HepG2 (cell line): ENCODE measurements around the gene NDUFV1. TPM values are rescaled to one million over a fixed set of nuclear protein-coding genes. Genes with fewer than 3 reads are reported as not detected.

Experiments used
- HNF4A ChIP-seq: sonication (generic); formaldehyde crosslinking; IDR thresholded peaks from 2 replicates; pipeline ENCODE4 v1.4.0; 2020; ENCODE audit warnings: missing genetic modification reagents
- HNRNPLL ChIP-seq: fragments of 200-400 bp; formaldehyde crosslinking; IDR thresholded peaks from 2 replicates; pipeline ENCODE4 v1.6.1; 2017; ENCODE audit warnings: mild to moderate bottlenecking, low read depth, low read length; ENCODE audit not compliant: poor library complexity, severe bottlenecking
- KDM5B ChIP-seq: sonication (generic); formaldehyde crosslinking; IDR thresholded peaks from 2 replicates; pipeline ENCODE4 v1.4.0; 2020; ENCODE audit warnings: missing genetic modification reagents, mild to moderate bottlenecking, borderline replicate concordance
- RFX5 ChIP-seq: IDR thresholded peaks from 2 replicates; pipeline ENCODE4 v1.6.1; 2011; ENCODE audit warnings: low read depth, low read length, improper control_type of control experiment
- SMARCE1 ChIP-seq: fragments of 450-650 bp; IDR thresholded peaks from 2 replicates; pipeline ENCODE4 v1.6.1; 2017; ENCODE audit warnings: borderline replicate concordance
- SUZ12 ChIP-seq: fragments of 150-350 bp; IDR thresholded peaks from 2 replicates; pipeline ENCODE4 v1.6.1; 2014; ENCODE audit warnings: low read depth, low read length
- TEAD2 ChIP-seq: sonication (generic); formaldehyde crosslinking; IDR thresholded peaks from 2 replicates; pipeline ENCODE4 v1.9.0; 2021; ENCODE audit warnings: missing genetic modification reagents
- ZBTB20 ChIP-seq: sonication (generic); formaldehyde crosslinking; IDR thresholded peaks from 2 replicates; pipeline ENCODE4 v1.8.1; 2023; ENCODE audit warnings: missing genetic modification reagents, low read depth, mild to moderate bottlenecking, borderline replicate concordance
- ZBTB44 ChIP-seq: sonication (generic); formaldehyde crosslinking; IDR thresholded peaks from 2 replicates; pipeline ENCODE4 v1.4.0; 2020; ENCODE audit warnings: missing genetic modification reagents
- ZNF253 ChIP-seq: sonication (generic); formaldehyde crosslinking; IDR thresholded peaks from 2 replicates; pipeline ENCODE4 v1.8.0; 2022; ENCODE audit warnings: mild to moderate bottlenecking, missing genetic modification reagents, borderline replicate concordance
- ZNF451 ChIP-seq: sonication (generic); formaldehyde crosslinking; IDR thresholded peaks from 2 replicates; pipeline ENCODE4 v1.5.0; 2020; ENCODE audit warnings: mild to moderate bottlenecking, missing genetic modification reagents
- ZNF678 ChIP-seq: sonication (generic); formaldehyde crosslinking; IDR thresholded peaks from 2 replicates; pipeline ENCODE4 v1.4.0; 2020; ENCODE audit warnings: mild to moderate bottlenecking, missing genetic modification reagents
- ZNF749 ChIP-seq: sonication (generic); formaldehyde crosslinking; IDR thresholded peaks from 2 replicates; pipeline ENCODE4 v1.8.0; 2022; ENCODE audit warnings: mild to moderate bottlenecking, missing genetic modification reagents, moderate library complexity, borderline replicate concordance
- polyA plus RNA-seq, 8 experiments: library from polyadenylated mRNA; depleted of rRNA in 3 of 8; stranded (reverse) in 7 of 8; unstranded in 1 of 8; fragments of >200 nt; fragmentation: Illumina TruSeq in 4 of 8; extraction: Trizol in 4 of 8; gene quantifications; 2 replicates each; pipeline versions ENCODE4 v1.2.1 to v1.2.3, GENCODE V29; 2011 to 2016; ENCODE audit warnings: low read depth in 4 of 8, missing spikeins in 1 of 8, mixed read lengths in 1 of 8; ENCODE audit not compliant: insufficient read depth in 1 of 8
- total RNA-seq, 5 experiments: library from RNA; depleted of rRNA; stranded (reverse); fragments of >200 nt; fragmentation: Illumina TruSeq; extraction: Trizol; gene quantifications; 2 replicates each; pipeline ENCODE4 v1.2.3, GENCODE V29; 2016; ENCODE audit warnings: low read depth in 1 of 5
- TF ChIP-seq, protein P1 (sequence below): sonication (generic); formaldehyde crosslinking; IDR thresholded peaks from 2 replicates; pipeline ENCODE4 v1.5.0; 2020; ENCODE audit warnings: missing genetic modification reagents
- TF ChIP-seq, protein P2 (sequence below): IDR thresholded peaks from 2 replicates; pipeline ENCODE4 v1.6.1; 2012; ENCODE audit warnings: inconsistent platforms
- TF ChIP-seq, protein P3 (sequence below): sonication (generic); formaldehyde crosslinking; IDR thresholded peaks from 2 replicates; pipeline ENCODE4 v1.8.1; 2023; ENCODE audit warnings: mild to moderate bottlenecking, inconsistent platforms, moderate library complexity, missing genetic modification reagents, borderline replicate concordance
- TF ChIP-seq, protein P4 (sequence below): IDR thresholded peaks from 2 replicates; pipeline ENCODE4 v1.6.1; 2016; ENCODE audit warnings: mild to moderate bottlenecking
- TF ChIP-seq, protein P5 (sequence below): sonication (generic); formaldehyde crosslinking; IDR thresholded peaks from 2 replicates; pipeline ENCODE4 v1.4.0; 2020; ENCODE audit warnings: mild to moderate bottlenecking, missing genetic modification reagents, borderline replicate concordance

NDUFV1 gene
- total and polyA plus RNA-seq, 2 of the 13 experiments (the other 11 are each of a cell fraction or from before 2014, with no cell fraction given), result 88.9 to 137 TPM

GRCh38 chr11:67632175-67632981, 25.6 kb downstream of the NDUFV1 start (continued):
- TF ChIP-seq, protein P1, sequence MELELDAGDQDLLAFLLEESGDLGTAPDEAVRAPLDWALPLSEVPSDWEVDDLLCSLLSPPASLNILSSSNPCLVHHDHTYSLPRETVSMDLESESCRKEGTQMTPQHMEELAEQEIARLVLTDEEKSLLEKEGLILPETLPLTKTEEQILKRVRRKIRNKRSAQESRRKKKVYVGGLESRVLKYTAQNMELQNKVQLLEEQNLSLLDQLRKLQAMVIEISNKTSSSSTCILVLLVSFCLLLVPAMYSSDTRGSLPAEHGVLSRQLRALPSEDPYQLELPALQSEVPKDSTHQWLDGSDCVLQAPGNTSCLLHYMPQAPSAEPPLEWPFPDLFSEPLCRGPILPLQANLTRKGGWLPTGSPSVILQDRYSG, result no peak
- TF ChIP-seq ZNF678 (CRISPR knock-in tag) (no peak), SMARCE1 (no peak), HNRNPLL (no peak), HNF4A (CRISPR knock-in tag) (peak; percentile 92), ZNF253 (0 out of 2 replicates have a peak, but pooled peaks have one; percentile 18), ZNF451 (CRISPR knock-in tag) (no peak), ZBTB44 (CRISPR knock-in tag) (no peak), ZBTB20 (CRISPR knock-in tag) (peak; percentile 75; the same call in 1 of the 2 replicates), KDM5B (CRISPR knock-in tag) (no peak), SUZ12 (no peak), TEAD2 (CRISPR knock-in tag) (no peak), ZNF749 (CRISPR knock-in tag) (0 out of 2 replicates have a peak, but pooled peaks have one; percentile 62), RFX5 (peak; percentile 45; the same call in 1 of the 2 replicates)
- TF ChIP-seq, protein P2, sequence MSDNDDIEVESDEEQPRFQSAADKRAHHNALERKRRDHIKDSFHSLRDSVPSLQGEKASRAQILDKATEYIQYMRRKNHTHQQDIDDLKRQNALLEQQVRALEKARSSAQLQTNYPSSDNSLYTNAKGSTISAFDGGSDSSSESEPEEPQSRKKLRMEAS, result peak; percentile 33; the same call in 1 of the 2 replicates
- TF ChIP-seq, protein P3, sequence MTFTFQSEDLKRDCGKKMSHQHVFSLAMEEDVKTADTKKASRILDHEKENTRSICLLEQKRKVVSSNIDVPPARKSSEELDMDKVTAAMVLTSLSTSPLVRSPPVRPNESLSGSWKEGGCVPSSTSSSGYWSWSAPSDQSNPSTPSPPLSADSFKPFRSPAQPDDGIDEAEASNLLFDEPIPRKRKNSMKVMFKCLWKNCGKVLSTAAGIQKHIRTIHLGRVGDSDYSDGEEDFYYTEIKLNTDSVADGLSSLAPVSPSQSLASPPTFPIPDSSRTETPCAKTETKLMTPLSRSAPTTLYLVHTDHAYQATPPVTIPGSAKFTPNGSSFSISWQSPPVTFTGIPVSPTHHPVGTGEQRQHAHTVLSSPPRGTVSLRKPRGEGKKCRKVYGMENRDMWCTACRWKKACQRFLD (CRISPR knock-in tag), result 0 out of 2 replicates have a peak, but pooled peaks have one; percentile 24
- TF ChIP-seq, protein P4, sequence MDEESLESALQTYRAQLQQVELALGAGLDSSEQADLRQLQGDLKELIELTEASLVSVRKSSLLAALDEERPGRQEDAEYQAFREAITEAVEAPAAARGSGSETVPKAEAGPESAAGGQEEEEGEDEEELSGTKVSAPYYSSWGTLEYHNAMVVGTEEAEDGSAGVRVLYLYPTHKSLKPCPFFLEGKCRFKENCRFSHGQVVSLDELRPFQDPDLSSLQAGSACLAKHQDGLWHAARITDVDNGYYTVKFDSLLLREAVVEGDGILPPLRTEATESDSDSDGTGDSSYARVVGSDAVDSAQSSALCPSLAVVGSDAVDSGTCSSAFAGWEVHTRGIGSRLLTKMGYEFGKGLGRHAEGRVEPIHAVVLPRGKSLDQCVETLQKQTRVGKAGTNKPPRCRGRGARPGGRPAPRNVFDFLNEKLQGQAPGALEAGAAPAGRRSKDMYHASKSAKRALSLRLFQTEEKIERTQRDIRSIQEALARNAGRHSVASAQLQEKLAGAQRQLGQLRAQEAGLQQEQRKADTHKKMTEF (CRISPR knock-in tag), result 0 out of 2 replicates have a peak, but pooled peaks have one; percentile 15
- TF ChIP-seq, protein P5, sequence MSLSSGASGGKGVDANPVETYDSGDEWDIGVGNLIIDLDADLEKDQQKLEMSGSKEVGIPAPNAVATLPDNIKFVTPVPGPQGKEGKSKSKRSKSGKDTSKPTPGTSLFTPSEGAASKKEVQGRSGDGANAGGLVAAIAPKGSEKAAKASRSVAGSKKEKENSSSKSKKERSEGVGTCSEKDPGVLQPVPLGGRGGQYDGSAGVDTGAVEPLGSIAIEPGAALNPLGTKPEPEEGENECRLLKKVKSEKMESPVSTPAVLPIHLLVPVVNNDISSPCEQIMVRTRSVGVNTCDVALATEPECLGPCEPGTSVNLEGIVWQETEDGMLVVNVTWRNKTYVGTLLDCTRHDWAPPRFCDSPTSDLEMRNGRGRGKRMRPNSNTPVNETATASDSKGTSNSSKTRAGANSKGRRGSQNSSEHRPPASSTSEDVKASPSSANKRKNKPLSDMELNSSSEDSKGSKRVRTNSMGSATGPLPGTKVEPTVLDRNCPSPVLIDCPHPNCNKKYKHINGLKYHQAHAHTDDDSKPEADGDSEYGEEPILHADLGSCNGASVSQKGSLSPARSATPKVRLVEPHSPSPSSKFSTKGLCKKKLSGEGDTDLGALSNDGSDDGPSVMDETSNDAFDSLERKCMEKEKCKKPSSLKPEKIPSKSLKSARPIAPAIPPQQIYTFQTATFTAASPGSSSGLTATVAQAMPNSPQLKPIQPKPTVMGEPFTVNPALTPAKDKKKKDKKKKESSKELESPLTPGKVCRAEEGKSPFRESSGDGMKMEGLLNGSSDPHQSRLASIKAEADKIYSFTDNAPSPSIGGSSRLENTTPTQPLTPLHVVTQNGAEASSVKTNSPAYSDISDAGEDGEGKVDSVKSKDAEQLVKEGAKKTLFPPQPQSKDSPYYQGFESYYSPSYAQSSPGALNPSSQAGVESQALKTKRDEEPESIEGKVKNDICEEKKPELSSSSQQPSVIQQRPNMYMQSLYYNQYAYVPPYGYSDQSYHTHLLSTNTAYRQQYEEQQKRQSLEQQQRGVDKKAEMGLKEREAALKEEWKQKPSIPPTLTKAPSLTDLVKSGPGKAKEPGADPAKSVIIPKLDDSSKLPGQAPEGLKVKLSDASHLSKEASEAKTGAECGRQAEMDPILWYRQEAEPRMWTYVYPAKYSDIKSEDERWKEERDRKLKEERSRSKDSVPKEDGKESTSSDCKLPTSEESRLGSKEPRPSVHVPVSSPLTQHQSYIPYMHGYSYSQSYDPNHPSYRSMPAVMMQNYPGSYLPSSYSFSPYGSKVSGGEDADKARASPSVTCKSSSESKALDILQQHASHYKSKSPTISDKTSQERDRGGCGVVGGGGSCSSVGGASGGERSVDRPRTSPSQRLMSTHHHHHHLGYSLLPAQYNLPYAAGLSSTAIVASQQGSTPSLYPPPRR (CRISPR knock-in tag), result peak; percentile 62; the same call in 1 of the 2 replicates
